Measurements from ENCODE around the gene FOXC2.

The FOXC2 gene

DNA sequence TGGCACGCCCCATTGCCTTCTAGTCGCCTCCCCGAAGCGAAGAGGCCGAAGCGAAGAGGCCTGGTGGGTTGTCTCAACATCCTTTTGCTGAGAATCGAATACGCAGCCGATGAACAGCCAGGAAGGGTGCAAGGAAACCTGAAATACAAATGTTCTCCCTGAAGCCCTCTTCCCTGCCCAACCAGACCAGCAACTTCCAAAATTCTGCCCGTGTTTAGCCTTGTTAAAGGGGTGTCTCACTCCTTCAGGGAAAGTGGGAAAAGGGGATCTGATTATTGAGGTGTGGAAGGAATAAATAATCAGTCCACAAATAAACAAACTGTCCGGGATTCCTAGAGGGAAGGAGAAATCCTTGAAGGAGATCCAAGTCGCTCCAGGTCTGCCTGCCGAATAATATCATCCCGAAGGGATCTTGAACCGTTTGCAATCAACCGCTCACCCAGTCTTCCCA lies 1.4 kb upstream of the FOXC2 start:
- DNase-seq (ENCODE audit: extremely low spot score), result no peak
- TF ChIP-seq LEF1 (IDR thresholded peaks at IDR 0.05; ENCODE audit: borderline replicate concordance) (no peak), NFRKB (IDR thresholded peaks at IDR 0.05) (no peak), L3MBTL2 (conservative IDR thresholded peaks at IDR 0.05) (no peak), ZNF384 (IDR thresholded peaks at IDR 0.05) (no peak), HDGF (IDR thresholded peaks at IDR 0.05; ENCODE audit: borderline replicate concordance) (no peak), FOXK2 (IDR thresholded peaks at IDR 0.05) (no peak), ELF4 (IDR thresholded peaks at IDR 0.05) (no peak), SUZ12 (IDR thresholded peaks at IDR 0.05) (no peak), ARNT (IDR thresholded peaks at IDR 0.05) (no peak), BHLHE40 (IDR thresholded peaks at IDR 0.05; ENCODE audit: borderline replicate concordance) (no peak), PKNOX1 (IDR thresholded peaks at IDR 0.05) (no peak), TARDBP (IDR thresholded peaks at IDR 0.05) (no peak), FOXA1 (IDR thresholded peaks at IDR 0.05) (no peak), SP1 (IDR thresholded peaks at IDR 0.05) (no peak), CTBP1 (IDR thresholded peaks at IDR 0.05; ENCODE audit: borderline replicate concordance) (no peak), FOXM1 (IDR thresholded peaks at IDR 0.05; ENCODE audit: borderline replicate concordance) (no peak)
- ChIA-PET CTCF (interaction anchor here (1.1 to 2.5 kb wide), 6 partner anchors 11 to 714 kb away, joined by 3 to 27 read pairs (median 4); no protein-coding TSS in a partner anchor), POLR2A (no interaction called here)

DNA sequence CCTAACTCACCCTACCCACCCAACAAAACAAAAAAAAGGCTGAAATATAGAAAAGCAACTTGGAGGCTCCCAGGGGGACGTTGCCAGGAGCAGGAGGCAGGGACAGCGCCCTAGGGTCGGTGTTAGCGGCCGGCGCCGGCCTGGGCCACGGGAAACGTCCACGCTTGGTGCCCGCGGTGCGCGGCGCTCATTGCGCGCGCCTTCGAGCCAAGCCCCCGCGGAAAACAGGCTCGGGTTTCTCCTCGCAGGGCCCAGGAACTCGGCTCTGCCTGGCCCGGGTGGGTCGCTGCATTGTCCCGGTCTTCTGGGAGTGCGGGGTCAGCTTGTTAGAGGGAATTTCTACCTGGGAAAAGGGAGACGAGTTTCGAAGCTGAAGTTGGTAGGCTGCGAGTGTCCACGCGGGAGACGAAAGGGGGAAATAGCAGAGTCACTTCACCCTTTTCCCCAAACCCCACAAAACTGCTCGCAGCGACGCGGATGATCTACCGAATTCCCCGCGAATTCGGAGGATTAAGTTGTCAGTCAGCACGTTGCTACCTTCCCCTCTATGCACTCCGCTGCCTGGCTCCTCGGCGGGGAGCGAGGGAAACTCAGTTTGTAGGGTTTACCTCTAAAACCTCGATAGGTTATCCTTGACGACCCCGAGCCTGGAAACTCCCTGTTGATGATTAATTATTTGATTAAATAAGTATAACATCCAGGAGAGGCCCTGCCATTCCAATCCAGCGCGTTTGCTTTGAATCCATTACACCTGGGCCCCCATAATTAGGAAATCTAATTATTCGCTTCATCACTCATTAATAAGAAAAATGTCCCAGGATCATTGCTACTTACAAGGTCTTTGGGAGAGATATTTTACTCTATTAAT lies 751 bp upstream of the FOXC2 start:
- no peak for DNase-seq (ENCODE audit: extremely low spot score)
- ChIA-PET CTCF (interaction anchor here (0.7 kb wide), 2 partner anchors 49 to 188 kb away, joined by 3 read pairs; no protein-coding TSS in a partner anchor), POLR2A (no interaction called here)
- TF ChIP-seq LEF1 (IDR thresholded peaks at IDR 0.05; ENCODE audit: borderline replicate concordance), result no peak
- TF ChIP-seq SUZ12 (IDR thresholded peaks at IDR 0.05), result no peak
- no peak for TF ChIP-seq PKNOX1 (IDR thresholded peaks at IDR 0.05)
- no peak for TF ChIP-seq NFRKB (IDR thresholded peaks at IDR 0.05)
- TF ChIP-seq CTBP1 (IDR thresholded peaks at IDR 0.05; ENCODE audit: borderline replicate concordance), result no peak
- no peak for TF ChIP-seq ZNF384 (IDR thresholded peaks at IDR 0.05)
- no peak for TF ChIP-seq FOXK2 (IDR thresholded peaks at IDR 0.05)
- TF ChIP-seq L3MBTL2 (conservative IDR thresholded peaks at IDR 0.05), result no peak
- TF ChIP-seq TARDBP (IDR thresholded peaks at IDR 0.05), result no peak
- no peak for TF ChIP-seq HDGF (IDR thresholded peaks at IDR 0.05; ENCODE audit: borderline replicate concordance)
- no peak for TF ChIP-seq BHLHE40 (IDR thresholded peaks at IDR 0.05; ENCODE audit: borderline replicate concordance)

DNA sequence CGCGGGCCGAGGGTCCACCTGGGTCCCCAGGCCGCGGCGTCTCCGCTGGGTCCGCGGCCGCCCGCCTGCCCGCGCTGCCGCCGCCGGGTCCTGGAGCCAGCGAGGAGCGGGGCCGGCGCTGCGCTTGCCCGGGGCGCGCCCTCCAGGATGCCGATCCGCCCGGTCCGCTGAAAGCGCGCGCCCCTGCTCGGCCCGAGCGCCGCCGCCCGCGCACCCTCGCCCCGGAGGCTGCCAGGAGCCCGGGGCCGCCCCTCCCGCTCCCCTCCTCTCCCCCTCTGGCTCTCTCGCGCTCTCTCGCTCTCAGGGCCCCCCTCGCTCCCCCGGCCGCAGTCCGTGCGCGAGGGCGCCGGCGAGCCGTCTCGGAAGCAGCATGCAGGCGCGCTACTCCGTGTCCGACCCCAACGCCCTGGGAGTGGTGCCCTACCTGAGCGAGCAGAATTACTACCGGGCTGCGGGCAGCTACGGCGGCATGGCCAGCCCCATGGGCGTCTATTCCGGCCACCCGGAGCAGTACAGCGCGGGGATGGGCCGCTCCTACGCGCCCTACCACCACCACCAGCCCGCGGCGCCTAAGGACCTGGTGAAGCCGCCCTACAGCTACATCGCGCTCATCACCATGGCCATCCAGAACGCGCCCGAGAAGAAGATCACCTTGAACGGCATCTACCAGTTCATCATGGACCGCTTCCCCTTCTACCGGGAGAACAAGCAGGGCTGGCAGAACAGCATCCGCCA lies 504 bp downstream of the FOXC2 start:
- CTCF ChIA-PET, result interaction anchor here (0.7 kb wide), 1 partner anchor 48 kb away, joined by 3 read pairs; no protein-coding TSS in a partner anchor
- POLR2A ChIA-PET, result interaction anchor here (0.9 kb wide), 1 partner anchor 266 kb away, joined by 3 read pairs; no protein-coding TSS in a partner anchor
- TF ChIP-seq NFRKB (IDR thresholded peaks at IDR 0.05), result no peak
- TF ChIP-seq L3MBTL2 (conservative IDR thresholded peaks at IDR 0.05), result peak; percentile 47
- 0 out of 2 replicates have a peak, but pooled peaks have one; percentile 19 for TF ChIP-seq CTBP1 (IDR thresholded peaks at IDR 0.05; ENCODE audit: borderline replicate concordance)
- TF ChIP-seq LEF1 (IDR thresholded peaks at IDR 0.05; ENCODE audit: borderline replicate concordance), result no peak
- no peak for TF ChIP-seq SUZ12 (IDR thresholded peaks at IDR 0.05)
- DNase-seq (ENCODE audit: extremely low spot score), result peak; percentile 46

DNA sequence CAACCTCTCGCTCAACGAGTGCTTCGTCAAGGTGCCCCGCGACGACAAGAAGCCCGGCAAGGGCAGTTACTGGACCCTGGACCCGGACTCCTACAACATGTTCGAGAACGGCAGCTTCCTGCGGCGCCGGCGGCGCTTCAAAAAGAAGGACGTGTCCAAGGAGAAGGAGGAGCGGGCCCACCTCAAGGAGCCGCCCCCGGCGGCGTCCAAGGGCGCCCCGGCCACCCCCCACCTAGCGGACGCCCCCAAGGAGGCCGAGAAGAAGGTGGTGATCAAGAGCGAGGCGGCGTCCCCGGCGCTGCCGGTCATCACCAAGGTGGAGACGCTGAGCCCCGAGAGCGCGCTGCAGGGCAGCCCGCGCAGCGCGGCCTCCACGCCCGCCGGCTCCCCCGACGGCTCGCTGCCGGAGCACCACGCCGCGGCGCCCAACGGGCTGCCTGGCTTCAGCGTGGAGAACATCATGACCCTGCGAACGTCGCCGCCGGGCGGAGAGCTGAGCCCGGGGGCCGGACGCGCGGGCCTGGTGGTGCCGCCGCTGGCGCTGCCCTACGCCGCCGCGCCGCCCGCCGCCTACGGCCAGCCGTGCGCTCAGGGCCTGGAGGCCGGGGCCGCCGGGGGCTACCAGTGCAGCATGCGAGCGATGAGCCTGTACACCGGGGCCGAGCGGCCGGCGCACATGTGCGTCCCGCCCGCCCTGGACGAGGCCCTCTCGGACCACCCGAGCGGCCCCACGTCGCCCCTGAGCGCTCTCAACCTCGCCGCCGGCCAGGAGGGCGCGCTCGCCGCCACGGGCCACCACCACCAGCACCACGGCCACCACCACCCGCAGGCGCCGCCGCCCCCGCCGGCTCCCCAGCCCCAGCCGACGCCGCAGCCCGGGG lies 1.3 kb downstream of the FOXC2 start:
- POLR2A ChIA-PET, result interaction anchor here (0.9 kb wide), 1 partner anchor 265 kb away, joined by 3 read pairs; no protein-coding TSS in a partner anchor
- TF ChIP-seq SUZ12 (IDR thresholded peaks at IDR 0.05), result no peak
- no peak for TF ChIP-seq FOXA1 (IDR thresholded peaks at IDR 0.05)
- TF ChIP-seq LEF1 (IDR thresholded peaks at IDR 0.05; ENCODE audit: borderline replicate concordance), result no peak
- TF ChIP-seq PKNOX1 (IDR thresholded peaks at IDR 0.05), result no peak
- TF ChIP-seq CTBP1 (IDR thresholded peaks at IDR 0.05; ENCODE audit: borderline replicate concordance), result no peak
- no peak for TF ChIP-seq SP1 (IDR thresholded peaks at IDR 0.05)
- no peak for TF ChIP-seq FOXK2 (IDR thresholded peaks at IDR 0.05)
- no peak for TF ChIP-seq L3MBTL2 (conservative IDR thresholded peaks at IDR 0.05)
- TF ChIP-seq FOXM1 (IDR thresholded peaks at IDR 0.05; ENCODE audit: borderline replicate concordance), result no peak
- no peak for TF ChIP-seq ARNT (IDR thresholded peaks at IDR 0.05)
- TF ChIP-seq ZNF384 (IDR thresholded peaks at IDR 0.05), result no peak
- no peak for TF ChIP-seq NFRKB (IDR thresholded peaks at IDR 0.05)
- no peak for TF ChIP-seq BHLHE40 (IDR thresholded peaks at IDR 0.05; ENCODE audit: borderline replicate concordance)
- TF ChIP-seq HDGF (IDR thresholded peaks at IDR 0.05; ENCODE audit: borderline replicate concordance), result no peak
- TF ChIP-seq TARDBP (IDR thresholded peaks at IDR 0.05), result no peak
- no peak for TF ChIP-seq ELF4 (IDR thresholded peaks at IDR 0.05)
- DNase-seq (ENCODE audit: extremely low spot score), result no peak
- CTCF ChIA-PET, result no interaction called here

All from HEK293T (cell line).